NOMO-1 treated with DMSO at 0.1 percent for 48 hours (cell line): ENCODE measurements around the gene SARS1.

ENCODE experiments used
- DNase-seq: peaks from one replicate; lab custom pipeline; 2025; ENCODE audit not compliant: unreplicated experiment; lab: John Stamatoyannopoulos, UW

Gene SARS1

GRCh38 chr1:109225308-109225707 lies 11.6 kb downstream of the SARS1 start:
- DNase-seq = no peak

GRCh38 chr1:109225711-109226445 lies 12.2 kb downstream of the SARS1 start:
- no peak for DNase-seq

GRCh38 chr1:109228167-109228566 lies 14.4 kb downstream of the SARS1 start:
- no peak for DNase-seq

GRCh38 chr1:109229531-109230127 lies 15.9 kb downstream of the SARS1 start:
- DNase-seq = no peak

- DNase-seq = no peak
Observed at GRCh38 chr1:109231066-109231465, 17.3 kb downstream of the SARS1 start.

GRCh38 chr1:109235137-109235536 lies 21.4 kb downstream of the SARS1 start:
- no peak for DNase-seq

GRCh38 chr1:109237512-109237911 lies 23.8 kb downstream of the SARS1 start:
- no peak for DNase-seq

- DNase-seq = no peak
Observed at GRCh38 chr1:109238382-109238781, 24.7 kb downstream of the SARS1 start.

- DNase-seq = no peak
Observed at GRCh38 chr1:109239047-109239408, 25.3 kb downstream of the SARS1 start.

GRCh38 chr1:109239409-109240068 lies 25.8 kb downstream of the SARS1 start:
- DNase-seq = peak; percentile 8

- DNase-seq = no peak
Observed at GRCh38 chr1:109240158-109241152, 26.7 kb downstream of the SARS1 start.

GRCh38 chr1:109241344-109241743 lies 27.6 kb downstream of the SARS1 start:
- DNase-seq = no peak

- no peak for DNase-seq
Observed at GRCh38 chr1:109241841-109242345, 28.2 kb downstream of the SARS1 start.

GRCh38 chr1:109242387-109242786 lies 28.7 kb downstream of the SARS1 start:
- DNase-seq = no peak

- no peak for DNase-seq
Observed at GRCh38 chr1:109243221-109243620, 29.5 kb downstream of the SARS1 start.

- DNase-seq = no peak
Observed at GRCh38 chr1:109243860-109244552, 30.3 kb downstream of the SARS1 start.

GRCh38 chr1:109246141-109246551 lies 32.4 kb downstream of the SARS1 start:
- DNase-seq = no peak

GRCh38 chr1:109247401-109248365 lies 34.0 kb downstream of the SARS1 start:
- DNase-seq = no peak

- DNase-seq = no peak
Observed at GRCh38 chr1:109248444-109248796, 34.7 kb downstream of the SARS1 start.
